GF-D8 (cell line): ENCODE results near the gene SHISA2.

Experiments
- DNase-seq: peaks from one replicate; lab custom pipeline; 2025; lab: John Stamatoyannopoulos, UW

Gene SHISA2

DNA sequence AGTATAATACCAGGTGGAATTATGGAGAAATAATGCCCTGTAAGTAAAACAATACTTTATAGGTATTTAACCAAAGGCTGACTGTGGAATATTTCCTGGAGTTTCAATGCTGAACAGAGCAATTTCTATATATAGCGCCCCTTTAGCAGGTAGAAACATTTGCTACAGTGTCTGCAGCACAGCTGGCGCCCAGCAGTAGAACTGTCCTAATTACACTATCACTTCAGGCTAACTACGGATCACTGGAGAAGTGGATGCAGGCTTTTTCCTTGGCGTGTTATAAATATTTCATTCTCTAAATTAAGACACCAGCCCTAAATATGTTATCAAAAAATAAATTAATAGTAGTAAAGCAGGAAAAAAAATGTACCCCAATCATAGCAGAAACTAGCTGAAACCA, 3.1 kb downstream of the SHISA2 start:
- DNase-seq, result no peak

DNA sequence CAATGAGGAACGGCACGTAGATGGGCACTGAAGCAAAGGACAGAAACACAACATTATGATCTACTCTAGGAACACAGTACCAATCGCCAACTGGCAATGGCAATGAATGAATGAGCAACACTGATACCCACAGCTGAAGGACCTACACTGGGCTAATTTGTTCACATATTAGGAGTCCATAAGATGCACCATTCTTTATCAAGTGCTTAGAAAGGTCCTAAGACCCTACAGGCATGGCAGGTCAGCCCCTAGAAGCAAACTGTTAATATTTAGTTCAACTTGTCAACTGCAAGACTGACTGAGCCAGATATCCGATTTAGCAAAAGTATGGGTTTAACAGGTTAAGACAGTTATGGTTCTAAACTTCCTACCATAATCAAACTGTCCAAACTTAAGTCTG, 4.8 kb downstream of the SHISA2 start:
- DNase-seq, result no peak

DNA sequence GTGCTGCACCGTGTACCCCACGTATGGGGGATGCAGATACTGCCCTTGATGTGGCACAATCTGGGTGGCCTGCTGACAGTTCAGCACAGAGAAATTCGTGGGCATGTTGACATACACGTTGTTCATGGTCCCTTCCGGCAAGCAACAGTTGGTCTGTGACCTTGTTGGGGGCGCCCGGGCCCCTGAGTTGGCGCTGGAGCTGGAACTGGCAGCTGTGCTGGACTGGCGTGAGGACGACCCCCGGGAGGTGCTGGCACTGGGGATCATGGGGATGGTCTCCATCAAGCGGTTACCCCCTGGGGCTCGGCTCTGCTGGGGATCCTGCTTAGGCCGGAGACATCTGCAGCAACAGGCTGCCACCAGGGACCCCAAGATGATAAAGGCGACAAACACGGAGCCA, 5.2 kb downstream of the SHISA2 start:
- DNase-seq, result no peak

DNA sequence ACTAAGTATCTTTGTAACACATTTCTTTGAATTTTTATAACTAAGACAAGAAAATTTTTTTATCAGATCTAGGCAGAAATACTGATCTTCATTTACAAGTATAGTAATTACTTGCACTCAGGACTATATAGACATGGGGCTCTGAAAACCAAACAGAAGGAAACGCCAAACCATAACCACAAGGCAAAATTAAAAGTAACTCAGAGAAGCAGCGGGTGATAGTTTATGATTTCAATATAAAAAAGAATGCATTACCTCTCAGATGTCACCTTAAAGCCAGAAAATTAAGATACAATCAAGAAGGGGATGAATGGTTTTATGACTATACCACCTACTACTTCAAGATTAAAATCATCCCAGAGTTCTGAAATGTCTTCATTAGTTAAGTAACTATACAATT, 6.7 kb downstream of the SHISA2 start:
- no peak for DNase-seq

DNA sequence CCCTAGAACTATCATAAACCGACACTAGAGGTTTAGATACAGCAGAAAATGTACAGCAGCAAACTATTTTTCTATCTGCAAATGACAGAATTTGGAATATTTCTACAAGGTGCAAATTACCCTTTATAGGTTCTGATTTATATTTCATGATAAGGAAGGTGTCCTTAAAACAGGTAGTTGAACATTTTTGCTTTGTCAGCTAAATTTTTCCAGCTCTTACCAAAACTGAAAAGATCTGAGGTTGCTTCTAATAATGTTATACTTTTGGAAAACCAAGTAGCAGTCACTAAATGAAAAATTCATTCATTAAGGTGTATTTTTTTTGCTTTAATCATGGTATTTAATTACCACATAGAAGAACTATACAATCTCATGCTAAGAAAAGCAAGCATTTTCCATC, 9.0 kb downstream of the SHISA2 start:
- DNase-seq, result no peak

DNA sequence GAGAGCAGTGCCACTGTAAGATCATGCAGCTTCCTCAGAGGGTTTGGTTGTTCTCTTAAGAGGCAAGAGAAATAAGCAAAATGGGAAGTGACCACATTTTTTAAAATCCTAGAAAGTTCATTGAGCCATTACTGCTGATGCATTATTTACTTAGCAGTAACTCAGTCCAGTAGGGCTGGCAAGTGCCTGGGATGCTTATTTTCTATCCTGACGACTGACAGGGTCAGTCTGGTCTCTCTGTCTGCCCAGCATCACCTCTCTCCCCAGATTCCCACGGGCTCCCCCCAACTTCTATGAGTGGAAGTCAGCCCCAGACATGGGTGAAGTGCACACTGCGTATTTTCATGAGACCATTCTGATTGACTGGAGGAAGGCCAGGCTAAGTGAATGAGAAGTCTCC, 10.4 kb downstream of the SHISA2 start:
- DNase-seq, result no peak

DNA sequence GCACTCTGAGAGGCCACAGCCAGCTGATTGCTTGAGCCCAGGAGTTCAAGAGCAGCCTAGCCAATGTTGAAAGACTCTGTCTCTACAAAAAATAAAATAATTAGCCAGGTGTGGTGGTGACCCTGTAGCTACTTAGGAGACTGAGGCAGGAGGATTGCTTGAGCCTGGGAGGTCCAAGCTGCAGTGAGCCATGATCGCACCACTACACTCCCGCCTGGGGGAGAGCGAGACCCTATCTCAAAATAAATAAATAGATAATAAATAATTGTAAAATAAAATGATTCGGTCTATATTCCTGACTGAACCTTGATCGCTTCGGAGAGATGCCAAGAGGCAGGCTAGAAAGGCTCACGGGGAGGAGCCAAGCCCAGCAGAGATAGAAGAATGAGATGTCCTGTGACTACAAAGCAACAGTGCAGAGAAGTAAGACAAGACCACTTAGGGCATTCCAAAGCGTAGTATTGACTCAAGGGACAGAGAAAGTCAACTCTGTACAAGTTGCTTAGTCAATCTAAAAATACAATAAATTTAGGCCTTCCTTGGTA, 12.8 kb downstream of the SHISA2 start:
- no peak for DNase-seq

DNA sequence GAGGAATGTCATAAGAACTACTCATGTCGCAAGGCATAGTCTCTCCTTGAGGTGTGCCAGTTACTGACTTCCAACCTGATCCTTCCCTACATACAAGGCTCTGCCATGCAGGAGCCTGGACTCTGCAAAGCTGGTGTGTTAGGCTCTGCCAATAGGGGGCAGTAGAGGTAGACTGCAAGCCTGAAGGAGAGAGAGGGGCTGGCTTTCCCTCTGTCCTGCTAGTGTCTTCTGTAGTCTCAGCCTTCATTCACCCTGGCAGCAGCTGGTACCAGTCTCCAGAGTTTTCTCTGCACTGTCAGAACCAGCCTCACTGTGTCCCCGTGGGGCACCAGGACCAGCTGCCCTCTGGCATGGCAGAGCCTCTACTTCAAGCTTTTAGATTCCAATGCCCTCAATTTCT, 14.5 kb downstream of the SHISA2 start:
- DNase-seq, result no peak

DNA sequence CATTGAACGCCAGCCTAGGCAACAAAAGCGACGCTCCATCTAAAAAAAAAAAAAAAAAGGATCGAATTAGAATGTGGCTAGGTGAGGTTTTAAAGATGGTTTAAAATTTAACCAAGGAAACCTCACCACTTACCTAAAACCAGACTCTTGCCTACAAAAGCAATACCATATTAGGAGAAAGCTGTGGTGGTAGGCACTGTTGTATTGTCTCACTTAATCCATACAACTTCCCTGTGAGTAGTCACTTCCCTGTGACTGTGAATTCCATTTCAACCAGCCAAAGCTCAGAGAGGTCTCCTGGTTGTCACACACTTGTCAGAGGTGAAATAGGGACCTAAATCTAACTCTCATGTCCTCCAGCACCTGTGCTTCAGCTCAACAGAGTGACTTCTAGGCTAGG, 15.4 kb downstream of the SHISA2 start:
- DNase-seq, result no peak

DNA sequence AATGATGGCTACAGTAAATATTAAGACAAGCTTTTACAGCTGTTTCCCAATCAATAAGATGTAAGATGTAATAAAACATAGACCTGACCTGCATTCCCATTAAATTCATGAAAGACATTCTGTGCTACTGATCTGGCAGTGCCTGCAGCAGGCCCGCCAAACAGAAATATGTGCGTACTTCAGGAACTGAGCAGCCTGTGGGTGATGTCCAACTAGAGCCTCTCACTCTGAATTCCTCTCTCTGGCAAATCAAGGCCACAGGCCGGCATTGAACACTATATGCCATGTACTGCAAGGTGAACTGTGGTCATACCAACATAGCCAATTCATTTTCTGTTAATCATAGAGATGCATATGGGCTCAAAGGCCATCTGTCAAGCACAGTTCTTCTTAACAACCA, 17.8 kb downstream of the SHISA2 start:
- no peak for DNase-seq

DNA sequence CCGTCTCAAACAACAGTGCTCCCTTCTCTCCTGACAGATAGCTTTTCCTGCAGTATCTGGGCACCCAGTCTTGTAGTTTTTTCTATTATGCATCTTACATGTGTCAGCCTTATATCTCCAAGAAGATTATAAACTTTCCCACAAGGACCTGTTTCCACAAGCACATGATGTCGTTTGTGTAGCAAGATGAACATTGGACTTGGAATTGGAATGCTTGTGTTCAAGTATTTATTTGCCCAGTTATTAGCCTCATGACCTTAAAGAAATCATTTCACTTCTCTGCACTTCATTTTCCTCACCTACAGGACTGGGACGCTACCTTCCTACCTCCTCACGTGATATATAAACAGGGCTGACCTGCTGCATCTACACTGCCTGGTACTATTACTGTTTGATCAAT, 21.5 kb downstream of the SHISA2 start:
- DNase-seq, result no peak

DNA sequence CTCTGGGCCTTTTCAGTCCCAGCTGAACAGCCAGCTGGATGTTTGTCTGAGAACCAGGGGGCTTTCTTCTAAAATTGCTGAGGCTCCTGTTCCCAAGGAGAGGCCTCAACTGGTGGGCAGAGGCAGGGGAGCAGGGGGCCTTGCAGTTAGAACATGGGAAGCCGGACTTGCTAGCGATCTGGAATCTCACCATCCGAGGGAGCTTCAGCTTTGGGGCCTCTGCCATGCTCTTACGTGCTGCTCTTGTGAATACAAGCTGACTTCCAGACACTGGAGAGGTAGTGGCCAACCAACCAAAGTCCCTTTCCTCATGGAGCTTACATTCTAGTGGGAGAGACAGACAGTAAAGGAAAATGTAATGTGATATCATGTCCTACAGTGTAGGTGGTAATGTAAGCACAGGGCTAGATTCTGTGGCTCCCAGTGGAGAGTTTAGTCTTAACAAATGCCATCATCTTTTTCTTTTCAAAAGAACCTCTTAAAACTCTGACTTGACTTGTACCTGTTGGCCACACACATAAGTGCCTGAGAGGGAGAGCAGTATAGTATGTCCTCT, 22.2 kb downstream of the SHISA2 start:
- DNase-seq, result no peak

DNA sequence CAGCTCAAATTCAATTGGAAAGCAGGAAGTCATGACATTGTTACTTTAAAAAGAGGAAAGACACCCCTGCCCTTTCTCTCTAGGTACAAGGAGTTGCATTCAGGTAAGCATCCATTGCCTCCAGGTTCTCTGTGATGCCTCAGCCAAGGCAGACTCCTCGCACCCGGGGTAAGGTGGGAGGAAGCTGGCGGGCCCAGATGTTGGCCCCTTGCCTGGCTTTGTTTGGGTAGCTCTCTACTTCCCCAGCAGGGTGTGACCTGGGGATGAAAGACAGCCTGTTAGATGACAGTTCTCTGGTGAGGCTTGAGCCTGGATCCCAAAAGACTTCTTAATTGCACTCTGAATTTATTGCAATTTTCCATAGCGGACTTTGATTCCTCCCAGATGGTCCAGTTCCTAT, 25.6 kb downstream of the SHISA2 start:
- no peak for DNase-seq

DNA sequence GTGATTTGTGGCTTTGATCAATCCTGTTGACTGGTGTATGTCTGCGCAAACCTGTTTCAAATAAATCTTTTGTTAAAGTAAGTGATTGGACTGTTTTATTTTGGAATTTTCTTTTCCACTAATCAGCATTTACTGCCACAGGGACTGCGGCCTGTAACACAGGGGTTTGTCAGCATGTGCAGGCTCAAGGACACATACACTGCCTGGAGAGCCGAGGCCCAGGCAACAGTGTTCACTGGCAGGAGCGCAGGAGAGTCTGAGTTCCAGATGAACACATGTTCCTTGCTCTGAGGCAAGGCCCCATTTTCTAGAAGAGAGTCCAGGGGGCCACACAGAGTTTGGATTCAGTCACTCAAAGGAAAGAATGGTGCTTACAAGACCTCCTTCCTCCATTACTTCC, 26.0 kb downstream of the SHISA2 start:
- no peak for DNase-seq

DNA sequence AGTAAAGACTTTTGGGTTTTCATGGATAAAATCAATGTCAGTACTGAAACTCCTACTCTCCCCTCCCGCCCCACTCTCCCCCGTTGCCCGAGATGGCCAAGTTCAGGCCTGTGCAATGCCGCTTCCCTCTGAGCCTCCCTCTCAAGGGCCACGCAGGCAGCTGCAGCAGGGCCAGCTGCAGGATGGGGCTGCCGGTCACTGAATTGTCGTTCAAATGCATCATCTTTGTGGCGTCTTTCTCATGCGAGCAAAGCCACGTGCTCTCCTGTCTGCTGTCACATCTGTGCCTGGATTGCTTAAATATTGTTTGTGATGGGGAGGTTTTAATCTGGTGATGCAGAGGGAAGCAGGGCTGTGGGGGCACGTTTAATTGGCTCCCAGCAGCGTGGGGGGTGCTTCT, 26.6 kb downstream of the SHISA2 start:
- no peak for DNase-seq

DNA sequence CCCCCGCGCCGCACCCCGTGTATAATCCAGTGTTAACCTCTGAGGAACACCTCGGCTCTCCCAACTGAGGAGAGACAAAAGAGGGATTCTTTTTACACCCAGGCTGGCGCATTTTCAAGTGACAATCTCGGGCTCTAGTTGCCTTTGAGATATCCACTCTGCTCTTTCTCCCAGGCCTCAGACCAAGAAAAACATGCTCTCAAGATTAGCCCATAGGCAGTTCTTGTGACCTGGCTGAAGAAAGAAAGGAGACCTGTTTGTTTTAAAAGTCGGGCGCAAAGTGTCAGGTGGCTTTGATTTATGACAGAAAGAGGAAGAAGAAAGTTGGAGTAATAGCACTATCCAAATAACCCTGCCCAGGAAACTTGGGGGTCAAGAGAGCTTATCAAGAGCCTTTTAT, 27.3 kb downstream of the SHISA2 start:
- no peak for DNase-seq

DNA sequence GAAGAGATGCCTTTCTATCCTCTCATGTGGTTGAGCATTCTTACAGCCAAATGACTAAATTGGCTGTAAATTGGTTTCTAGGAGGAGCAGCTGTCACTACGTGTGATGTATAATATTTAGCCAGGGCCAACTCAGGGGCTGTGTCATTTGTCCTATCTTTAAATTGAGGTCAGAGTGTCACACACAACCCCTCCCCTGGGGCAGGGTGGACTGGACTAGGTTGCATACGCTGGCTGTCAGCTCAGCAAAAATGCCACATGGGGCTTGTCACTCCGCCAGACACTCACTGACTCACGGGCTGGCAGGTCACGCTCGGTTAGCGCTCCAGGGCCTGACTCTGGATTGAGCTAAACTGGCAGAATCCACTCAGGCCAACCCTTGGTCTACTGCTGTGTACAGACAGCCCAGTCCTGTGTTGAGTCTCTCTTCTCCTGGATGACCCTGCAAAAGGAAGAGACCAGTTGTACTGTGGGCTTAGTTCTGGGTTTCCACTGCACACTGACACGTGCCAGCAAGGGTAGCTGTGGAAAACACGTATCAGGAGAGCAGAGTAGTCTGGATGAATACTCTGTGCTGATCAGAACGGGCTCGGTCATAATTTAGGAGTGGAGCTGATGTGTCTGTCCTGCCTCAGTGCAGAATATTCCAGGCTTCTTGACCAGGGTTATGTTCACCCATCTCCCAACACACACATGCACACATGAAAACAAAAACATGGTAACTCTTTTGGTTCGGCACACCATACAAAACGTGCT, 29.1 kb downstream of the SHISA2 start:
- DNase-seq, result no peak

DNA sequence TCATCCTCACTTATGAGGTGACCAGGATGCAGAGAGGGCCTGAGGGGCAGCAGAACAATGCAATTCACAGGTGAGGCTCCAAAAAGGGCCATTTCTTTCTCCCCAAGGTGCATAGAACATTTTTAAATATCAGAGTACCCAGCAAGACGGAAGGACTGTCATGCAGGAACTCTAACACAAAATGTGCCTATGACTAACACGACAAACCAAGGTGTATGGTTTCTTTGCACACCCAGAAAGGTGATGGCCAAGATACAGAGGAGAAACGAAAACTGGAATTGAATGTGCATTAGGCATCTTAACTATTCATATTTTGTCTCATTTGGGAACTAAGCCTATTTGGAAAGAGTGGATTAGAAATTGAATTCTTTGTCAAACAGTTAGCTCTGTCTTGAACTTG, 29.9 kb downstream of the SHISA2 start:
- no peak for DNase-seq

DNA sequence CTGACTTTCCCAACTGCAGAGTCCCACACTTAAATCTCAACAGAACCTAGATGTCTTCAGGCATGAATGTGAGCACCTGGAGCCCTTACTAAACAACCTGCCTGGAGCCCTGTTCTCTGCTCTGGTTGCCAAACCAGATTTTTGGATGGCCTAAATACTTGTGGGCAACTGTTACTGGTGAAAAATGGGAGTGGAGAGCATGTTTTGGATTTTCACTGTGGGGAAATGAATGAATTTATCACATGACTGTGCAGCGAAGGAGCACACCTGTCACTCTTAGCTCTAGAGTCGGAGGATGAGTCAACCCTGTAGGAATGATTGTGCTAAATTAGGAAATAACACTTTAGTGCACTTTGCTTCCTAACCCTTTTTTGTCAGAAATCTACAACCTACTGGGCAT, 30.3 kb downstream of the SHISA2 start:
- no peak for DNase-seq

DNA sequence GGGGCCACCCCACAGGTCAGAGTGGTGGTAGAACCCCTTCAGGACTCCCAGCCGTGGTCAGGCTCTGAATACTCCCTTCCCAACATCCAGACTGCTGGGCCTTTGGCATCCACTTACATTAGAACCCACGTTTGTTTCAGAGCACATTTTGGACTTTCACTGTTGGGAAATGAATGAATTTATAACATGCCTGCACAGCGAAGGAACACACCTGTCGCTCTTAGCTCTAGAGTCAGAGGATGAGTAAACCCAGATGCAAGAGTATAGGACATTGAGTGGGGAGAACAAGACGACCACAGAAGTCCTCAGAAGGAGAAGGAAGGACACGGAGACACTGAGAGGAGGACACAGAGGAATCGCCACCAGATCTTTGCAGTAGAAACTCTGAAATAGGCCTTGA, 30.9 kb downstream of the SHISA2 start:
- no peak for DNase-seq

DNA sequence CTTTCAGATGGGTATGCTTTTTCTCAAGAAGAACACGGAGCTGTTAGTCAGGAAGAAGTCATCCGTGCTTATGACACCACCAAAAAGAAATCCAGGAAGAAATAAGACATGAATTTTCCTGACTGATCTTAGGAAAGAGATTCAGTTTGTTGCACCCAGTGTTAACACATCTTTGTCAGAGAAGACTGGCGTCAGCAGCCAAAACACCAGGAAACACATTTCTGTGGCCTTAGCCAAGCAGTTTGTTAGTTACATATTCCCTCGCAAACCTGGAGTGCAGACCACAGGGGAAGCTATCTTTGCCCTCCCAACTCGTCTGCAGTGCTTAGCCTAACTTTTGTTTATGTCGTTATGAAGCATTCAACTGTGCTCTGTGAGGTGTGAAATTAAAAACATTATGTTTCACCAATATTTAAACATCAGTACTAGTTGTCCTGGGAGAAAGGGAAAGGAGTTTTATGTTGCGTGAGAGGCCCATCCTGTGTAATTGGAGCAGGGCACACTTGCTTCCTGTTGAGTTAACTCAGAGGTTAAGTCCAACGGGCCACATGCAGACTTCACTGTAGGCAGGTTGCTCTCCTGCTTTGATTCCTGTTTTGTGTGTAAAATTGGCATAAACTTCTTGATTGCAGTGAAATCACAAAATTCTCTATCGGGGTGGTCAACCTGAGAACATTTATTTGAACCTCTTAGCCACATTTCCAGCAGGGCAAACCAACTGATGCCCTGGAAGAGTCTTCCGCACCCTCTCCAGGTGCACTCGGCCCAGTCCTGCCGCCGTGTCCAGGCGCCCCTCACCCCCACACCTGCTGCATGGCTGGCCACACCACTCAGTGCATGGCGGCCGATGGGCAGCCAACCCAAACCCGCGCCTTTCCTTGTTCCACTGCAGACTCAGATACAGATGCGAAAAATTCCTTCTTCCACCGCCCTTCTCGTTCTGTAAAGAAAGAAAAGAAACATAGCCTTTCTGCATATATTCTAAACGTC, 31.6 kb downstream of the SHISA2 start:
- DNase-seq, result no peak

DNA sequence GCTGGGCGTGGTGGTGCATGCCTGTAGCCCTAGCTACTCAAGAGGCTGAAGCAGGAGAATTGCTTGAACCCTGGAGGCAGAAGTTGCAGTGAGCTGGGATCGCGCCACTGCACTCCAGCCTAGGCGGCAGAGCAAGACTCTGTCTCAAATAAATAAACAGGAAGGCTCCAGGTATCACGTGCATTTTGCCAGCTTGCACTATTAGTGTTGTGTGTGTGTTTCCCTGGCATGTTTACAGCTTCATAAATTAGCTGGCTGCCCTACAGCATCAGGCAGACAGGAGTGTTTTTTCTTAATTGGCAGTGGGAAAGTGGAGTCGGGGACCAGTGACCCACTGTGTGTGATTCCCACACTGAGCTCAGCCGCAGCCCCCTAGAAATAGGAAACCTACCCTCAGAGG, 32.6 kb downstream of the SHISA2 start:
- DNase-seq, result no peak
